ENCODE data around the gene ADAM12. TPM values are rescaled to one million over a fixed set of nuclear protein-coding genes. Genes with fewer than 3 reads are reported as not detected.

The ADAM12 gene
- polyA plus RNA-seq, 1 donor, result 15.0 TPM

DNA sequence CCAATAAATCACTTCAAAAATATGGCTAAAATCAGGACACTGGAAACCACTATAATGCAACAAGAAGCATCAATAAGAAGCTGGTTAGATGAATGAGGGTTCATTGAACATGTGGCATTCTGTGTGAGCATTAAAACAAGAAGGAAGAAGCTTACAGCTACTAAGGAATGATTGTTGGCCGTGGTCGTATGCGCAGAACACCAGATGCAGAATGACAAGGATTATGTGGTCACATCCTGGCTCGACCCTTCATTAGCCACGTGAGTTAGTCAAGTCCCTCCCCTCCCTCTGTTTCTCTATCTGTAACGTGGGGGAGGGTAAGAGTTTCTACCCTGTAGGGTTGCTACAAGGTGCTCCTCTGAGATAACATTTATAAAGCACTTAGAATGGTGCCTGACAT lies 174.3 kb downstream of the ADAM12 start:
- DNase-seq (ENCODE audit: low read depth), result no peak

DNA sequence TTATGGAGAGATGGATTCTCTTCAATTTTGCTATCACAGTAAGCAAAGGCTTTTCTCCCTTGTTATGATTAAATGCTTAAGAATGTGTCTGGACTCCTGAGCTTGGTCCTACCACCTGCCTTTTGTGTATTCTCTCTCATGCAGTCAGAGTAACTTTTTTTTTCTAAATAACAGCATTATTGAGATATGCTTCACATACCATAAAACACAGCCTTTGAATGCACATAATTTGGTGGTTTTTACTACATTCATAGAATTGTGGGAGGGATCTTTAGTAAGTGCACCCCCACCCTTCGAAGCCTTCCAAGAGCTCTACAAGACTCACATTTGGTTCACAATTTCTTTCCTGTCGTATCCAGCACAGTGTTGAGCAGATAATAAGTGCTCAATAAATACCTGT lies 175.5 kb downstream of the ADAM12 start:
- DNase-seq (ENCODE audit: low read depth), result no peak

DNA sequence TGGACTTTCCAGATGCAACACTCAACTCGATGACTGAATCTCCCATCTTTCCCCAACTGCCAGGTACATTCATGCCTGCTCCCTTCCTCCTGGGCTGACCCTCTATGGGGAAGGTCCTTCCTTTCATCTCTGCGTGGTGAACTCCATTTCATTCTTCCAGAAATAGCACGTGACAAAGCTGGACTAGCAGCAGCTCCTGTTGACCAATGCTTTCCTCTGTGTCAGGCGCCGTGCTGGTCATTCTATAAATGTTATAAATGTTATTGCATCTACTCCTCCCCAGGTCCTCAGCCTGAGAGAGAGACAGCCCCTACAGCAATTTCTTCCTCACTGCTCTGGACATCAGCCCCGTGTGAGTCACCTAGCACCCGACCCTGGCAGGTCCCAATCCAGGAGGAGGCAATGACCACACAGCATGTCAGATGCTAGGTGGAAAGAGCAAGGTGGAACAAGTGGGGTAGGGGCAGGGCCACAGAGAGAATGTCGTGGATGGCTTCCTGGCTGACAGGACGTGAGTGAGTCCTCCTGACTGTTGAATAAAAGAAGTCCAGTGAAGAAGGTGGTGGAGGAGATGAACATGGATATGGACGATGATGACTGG lies 178.1 kb downstream of the ADAM12 start:
- DNase-seq (ENCODE audit: low read depth), result no peak

DNA sequence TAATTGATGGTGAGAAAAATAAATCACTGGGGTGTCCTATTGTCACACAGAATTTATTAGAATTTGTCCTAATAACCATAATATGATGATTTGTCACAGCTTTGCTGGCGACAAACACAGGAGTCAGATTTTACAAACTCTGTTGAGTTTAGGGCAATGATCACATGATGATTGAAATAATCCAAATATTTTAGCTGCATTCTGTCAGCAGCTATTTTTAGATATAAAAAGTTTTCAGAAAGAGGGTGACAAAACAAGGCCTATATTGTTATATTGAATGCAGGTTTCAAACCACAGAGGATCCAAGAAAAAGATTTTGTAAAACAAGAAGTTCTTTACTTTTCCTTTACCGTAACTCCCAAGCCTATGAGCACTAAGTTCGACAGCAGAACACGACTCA lies 178.8 kb downstream of the ADAM12 start:
- no peak for DNase-seq (ENCODE audit: low read depth)

DNA sequence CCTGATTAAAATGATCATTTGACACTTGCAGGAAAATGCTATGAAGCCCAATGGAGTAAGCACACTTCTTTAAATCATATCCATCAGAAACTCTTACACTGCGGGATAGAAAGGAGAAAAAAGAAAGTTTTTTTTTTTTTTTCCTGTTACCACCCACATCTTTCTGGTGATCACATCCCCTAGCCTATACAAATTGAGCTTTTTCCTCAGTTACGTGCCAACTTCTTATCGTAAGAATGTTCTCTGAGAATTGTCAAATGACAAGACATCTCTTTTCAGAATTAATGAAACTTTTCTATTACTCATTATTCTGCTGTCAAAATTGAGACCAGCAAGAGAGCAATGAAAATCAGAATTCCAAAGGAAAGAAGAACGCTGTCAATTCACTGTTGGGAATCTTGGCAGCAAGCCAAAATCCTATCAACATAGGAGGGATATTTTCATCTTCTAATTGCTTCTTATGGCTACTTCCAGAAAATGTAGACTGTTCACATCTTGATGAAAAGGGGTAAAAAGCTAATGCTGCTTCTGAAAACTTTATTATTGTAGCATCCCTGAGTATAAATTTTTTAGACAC lies 179.5 kb downstream of the ADAM12 start:
- DNase-seq (ENCODE audit: low read depth), result no peak

DNA sequence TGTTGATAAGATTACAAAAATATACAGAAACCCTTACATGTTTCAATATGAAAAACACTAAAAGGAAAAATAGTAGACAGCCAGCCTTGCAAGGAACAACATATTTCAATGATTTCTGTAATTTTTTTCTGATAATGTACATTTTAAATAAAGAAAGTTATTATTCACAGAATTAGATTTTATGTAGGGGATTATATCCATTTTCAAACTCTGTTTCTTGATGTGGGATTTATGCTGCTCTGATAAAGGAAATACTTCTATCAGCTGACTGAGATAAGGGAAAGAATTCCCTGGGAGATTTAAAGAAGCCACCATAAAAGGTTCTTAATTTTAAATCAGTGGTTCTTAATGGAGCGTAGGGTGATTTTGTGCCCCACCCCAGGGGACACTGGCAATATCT lies 180.4 kb downstream of the ADAM12 start:
- DNase-seq (ENCODE audit: low read depth), result no peak

DNA sequence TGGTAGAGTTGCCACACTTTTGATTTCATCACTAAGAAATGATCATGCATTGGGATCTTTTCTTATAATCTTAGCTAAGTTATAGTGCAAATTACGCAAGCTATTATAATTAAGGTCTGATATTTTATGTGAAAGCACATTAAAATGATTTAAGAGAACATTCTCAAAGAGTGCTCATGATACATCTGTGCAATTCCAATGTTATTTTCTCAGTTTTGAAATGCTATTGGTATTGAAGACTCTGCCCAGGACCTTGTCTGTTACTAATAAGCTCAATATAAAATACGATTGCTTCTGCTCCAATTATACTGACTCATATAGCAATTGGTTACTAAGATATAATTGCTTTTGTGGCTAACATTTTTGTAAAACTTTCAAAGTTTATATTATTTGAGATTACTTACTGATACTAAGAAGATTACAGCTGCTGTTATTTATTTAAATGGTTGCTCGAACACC lies 180.9 kb downstream of the ADAM12 start:
- no peak for DNase-seq (ENCODE audit: low read depth)

DNA sequence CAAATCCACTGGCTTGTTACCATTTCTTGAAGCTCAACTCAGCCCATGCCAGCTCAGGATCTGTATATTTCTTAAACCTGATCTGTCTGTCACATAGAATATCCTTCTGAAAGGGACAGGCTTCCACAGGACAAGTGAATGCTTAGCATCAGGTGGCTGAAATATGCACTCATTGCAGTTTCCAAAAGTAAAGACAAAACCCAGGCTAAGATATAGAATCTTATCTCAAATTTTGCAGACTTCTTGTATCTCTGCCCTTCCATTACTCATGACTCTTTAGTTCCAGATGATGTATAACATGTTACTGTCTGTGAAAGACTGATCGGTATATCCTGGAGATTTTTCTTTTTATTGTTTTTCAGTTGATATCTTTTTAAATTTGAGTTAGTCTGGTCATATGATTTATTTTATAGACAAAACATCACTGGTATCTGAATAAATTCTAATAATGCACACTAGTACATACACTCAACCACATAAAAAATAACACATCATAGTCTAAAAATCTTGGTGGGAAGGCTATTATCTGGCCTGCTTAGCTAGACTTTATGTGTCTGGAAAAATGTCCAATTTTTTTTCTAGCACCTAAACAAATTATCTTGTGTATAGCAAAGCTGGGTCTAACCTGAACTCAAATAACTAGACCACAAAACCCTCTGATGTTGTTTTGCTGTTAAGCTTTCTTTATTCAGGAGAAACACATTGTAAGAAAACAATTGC lies 182.6 kb downstream of the ADAM12 start:
- no peak for DNase-seq (ENCODE audit: low read depth)

DNA sequence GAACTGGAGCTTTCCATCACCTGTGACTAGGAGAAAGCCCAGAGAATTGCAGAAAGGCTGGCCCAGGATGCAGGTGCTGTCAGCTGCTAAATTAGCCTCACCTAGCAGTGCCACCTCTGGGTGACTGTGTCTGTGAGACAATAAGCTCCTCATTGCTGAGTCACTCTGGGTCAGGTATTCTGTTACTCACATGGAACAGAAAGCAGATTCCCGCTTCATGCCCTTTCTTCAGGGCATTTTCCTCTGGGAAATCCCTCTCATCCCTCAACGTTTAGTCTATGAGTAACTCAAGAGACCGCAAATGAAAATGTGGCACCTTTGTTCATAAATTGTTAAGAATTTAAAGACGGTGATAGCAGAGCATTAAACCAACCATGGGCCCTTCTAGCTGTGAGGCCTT lies 184.0 kb downstream of the ADAM12 start:
- DNase-seq (ENCODE audit: low read depth), result no peak

DNA sequence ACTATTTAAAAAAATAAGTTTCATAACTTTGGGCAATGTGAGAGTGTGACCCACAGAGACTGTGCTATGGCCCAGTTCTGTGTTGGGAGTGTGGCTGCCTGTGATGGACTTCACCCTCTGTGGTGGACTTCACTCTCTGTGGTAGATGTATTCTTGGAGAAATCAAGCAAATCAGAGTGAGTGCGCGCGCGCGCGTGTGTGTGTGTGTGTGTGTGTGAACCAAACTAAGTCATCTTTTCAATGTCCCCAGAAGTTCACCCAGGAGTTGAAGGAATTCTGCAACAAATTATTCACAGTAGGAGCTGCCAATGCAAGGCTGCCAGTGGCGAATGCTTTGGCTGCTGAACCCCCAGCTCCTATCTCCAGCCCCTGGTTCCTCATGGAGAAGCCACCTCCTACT lies 184.5 kb downstream of the ADAM12 start:
- no peak for DNase-seq (ENCODE audit: low read depth)

DNA sequence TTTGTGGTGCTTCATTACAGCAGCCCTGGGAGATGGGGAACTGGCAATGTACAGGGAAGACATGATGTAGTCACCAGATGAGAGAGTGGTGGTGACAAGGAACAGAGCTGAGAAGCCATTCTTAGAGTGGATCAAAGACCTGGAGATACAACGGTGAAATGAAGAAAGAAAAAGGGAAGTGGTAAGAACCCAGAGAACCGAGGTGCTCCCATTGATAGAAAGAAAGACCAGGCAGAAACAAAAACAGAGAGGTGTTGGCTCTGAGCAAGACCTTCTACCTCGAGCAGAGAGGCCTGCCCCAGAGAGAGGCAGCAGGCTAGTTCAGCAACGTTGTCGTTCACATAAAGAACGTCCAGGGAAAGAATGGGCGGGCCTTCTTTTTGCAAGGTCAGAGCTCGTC lies 186.7 kb downstream of the ADAM12 start:
- no peak for DNase-seq (ENCODE audit: low read depth)

DNA sequence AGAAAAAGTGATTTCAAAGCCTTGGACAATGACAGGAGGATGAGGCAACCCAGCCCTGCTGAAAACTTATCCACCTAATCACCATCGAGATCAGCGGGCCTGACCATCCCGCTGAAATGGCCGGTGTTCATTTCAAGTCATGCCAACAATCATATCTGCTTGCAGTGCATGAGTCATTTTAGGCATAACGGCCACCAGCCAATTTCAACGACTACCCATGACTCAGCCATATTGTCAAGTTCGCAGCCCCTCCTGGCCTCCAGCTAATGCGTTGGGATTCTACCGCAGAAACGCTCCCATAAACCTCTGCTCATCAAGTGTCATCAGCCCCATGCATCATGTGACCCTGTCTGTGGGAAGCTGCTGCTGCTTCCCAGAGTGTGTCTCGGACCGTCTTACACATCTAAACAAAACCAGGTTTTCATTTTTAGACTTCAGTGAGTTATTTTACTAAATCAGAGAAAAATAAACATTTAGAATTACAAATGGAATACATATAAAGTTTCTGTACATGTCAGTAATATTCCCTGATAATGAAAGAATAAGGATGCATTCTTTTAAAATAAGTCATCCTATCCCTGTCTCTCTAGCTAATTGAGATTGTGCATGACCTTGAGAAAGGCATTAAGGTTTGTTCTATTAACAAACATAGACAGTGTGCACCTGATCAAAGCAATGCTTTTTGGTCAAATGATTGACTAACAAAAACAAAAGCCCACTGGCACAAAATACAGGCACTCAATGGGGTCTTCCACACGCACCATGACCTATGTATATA lies 188.9 kb downstream of the ADAM12 start:
- DNase-seq (ENCODE audit: low read depth), result no peak

DNA sequence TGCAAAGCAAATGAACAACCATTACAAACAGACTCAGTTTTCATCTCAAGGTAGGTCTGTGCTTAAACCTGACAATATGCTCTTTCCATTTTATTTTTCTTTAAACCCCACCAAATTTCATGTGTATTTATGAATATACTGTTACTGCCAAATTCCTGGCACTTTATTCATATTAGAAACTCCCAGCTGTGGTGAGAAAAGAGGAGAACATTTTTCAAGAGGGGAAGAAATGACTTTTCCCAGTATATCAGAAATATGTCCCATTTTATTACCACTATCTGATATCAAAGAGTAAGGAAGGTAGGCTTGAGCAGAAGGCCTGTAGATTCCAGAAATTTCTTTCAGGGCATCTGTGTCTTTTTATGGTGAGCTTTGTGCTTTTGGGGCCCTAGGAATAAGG lies 189.6 kb downstream of the ADAM12 start:
- DNase-seq (ENCODE audit: low read depth), result no peak

DNA sequence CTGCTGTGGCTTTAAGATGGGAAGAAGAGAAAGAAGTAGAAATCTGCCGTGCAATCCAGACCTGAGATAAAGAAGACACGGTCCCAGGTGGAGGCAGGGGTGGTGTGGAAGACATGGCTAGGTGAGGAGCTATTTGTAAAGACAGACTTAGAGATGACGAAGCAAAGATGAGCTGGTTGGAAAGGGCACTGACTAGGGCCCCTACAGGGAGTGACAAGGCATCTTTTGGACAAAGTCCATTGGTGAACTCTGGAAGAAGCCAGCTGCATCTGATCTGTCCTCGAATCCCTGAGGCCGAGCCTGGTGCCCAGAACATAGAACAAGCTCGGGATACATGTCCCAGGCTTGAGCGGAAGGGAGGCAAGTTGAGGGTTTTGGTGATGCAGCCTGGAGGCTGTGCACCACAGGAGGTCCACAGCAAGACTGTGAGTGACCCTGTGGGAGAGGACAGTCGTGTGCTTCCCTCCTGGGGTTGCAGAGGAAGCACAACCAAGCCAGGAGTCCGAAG lies 191.2 kb downstream of the ADAM12 start:
- DNase-seq (ENCODE audit: low read depth), result no peak

DNA sequence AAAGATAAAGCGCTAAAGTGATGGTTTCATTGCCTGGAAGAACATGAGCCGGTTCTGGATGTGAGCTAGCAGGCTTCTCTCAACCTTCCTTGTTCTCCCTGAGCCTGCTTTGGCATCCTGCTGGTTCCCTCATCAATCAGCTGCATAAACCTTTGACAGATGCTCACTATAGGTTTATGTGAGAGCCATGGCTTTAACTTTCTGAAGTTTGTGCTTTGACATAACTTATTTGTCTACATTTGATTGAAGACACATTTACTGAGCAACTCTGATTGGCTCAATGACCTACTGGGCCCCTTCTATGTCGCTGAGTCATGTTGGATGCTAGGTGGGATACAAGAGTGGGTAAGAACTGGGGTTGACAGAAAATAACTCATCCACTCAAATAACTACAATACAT lies 192.0 kb downstream of the ADAM12 start:
- DNase-seq (ENCODE audit: low read depth), result no peak

DNA sequence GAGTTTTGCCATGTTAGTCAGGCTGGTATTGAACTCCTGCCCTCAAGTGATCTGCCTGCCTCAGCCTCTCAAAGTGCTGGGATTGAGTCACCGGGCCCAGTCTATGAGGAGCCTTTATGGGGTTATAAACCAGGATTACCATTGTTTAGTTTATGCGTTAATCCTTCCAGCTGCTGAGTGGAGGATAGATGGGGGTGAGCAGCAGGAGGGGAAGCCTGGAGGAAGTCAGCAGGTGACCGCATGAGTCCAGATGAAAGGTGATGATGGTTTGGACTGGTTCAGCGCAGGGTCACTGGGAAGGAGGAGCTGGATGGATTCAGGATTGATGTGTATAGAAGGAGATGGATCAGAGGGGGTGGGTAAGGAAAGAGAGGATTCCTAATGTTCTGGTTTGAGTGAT lies 197.1 kb downstream of the ADAM12 start:
- no peak for DNase-seq (ENCODE audit: low read depth)

DNA sequence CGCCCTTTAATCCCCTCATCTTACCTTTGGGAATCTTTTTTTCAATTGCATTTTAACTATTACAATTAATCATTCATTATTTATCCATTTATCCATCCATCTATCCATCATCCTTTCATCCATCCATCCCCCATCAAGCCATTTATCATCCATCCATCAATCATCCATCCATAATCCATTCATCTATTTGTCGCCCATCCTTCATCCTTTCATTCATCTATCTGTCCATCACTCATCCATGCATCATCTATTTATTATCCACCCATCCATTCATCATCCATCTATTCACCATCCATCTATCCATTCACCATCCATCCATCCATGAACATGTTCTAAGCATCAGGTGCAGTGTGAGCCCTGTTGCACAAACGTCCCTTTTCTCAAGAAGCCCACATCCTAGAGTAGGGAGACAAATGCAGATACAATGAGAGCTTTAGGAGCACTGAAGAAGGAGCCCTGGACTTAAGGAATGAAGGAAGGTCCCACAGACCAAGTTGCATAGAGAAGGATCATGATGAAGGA lies 199.5 kb downstream of the ADAM12 start:
- no peak for DNase-seq (ENCODE audit: low read depth)

DNA sequence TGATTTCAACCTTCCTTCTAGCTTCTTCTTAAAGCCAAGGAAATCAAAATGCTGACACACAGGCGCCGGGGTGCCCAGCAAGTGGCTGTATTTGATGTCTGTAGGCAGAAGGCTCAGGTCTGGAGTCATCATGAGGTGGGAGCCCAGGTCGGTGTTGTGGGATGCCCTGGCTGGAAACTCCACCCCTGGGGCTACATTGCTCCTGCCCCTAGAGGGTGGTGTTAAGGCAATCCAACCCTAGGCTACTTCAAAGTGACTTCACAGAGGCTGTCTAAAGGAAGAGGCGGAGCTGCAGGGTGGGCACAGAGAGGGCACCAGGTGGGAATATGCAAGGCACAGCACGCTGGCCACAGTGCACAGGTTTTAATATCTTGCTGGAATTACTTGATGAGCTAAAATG lies 200.9 kb downstream of the ADAM12 start:
- DNase-seq (ENCODE audit: low read depth), result no peak

DNA sequence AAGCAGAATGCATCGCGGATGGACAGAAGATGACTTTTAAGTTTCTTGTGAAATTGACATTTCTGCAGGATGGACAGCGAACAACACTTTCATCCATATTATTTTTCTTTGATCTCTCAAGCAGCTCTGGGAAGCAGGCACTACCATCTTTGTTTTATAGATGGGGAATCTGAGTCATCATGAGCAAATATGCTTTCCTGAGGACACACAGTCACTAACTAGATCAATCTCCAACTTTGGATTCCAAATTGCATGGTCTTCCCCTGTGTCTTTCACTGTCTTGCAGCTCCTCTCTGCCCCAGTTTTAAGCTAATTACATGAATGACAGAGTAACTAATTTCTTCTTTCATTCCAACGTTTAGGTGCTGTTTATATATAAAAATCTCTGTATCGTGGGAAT lies 201.5 kb downstream of the ADAM12 start:
- no peak for DNase-seq (ENCODE audit: low read depth)

DNA sequence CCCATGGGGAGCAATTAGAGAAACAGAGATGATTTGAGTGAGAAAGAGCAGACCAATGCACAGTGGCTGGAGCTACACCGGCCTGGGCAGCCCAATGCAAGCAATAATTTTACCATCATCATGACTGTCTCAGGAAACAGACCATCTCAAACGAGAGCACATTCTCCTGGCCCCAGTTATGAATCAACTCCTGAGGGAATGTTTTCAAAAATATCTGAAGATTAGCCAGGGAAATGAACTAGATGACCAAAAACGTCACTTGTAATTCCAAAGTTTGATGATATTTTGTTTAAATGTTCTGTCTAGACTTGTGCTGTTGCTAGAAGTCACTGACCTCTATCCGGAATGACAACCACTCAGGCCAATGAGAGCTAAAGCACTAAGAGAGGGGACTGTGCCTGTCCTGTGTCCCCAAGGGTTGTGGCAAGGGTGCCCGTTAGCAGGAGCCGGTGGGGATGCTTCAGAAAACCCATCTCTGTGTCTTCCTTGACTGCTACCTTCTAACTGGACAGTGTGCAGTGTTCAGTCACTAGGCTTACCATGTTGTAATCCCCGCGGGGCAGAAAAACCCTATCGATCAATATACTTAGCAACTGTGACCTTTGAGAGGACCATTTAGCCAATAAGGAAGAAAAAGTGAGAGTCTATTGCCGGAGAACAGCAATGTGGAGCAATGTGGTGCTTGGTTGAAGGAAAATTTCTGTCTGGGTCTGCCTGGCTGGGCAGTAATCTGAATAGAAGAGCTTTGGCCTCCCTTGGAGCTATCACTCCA lies 202.4 kb downstream of the ADAM12 start:
- no peak for DNase-seq (ENCODE audit: low read depth)

DNA sequence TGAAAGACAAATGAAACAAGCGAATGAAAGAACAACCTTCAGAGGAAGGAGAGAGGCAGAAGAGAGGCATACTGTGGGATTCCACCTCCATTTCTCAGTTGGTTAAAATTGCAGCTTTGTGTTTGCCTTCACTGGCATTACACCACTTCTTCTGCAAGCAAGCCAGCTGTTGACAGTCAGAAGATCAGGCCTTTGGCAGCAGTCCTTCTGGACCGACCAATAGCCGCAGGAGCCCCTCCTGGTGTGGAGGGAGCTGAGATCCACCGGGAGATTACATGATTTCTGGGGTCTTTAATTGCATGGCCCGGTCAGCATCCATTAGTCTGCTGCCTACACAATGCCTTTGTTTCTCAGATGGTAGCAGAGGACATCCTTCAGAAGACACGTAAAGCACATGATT lies 206.7 kb downstream of the ADAM12 start:
- no peak for DNase-seq (ENCODE audit: low read depth)

Measured in forelimb muscle (tissue), 1 donor.